Activated naive CD4-positive, alpha-beta T cell treated with anti-CD3 and anti-CD28 coated beads, Interleukin-2, amount 50 U/mL, for 16 hours (primary cell): Measurements from ENCODE around the gene DYNC1I2.

Source experiments
- DNase-seq: peaks from one replicate; pipeline ENCODE4 v3.0.0-alpha.2; 2020

The DYNC1I2 gene

GRCh38 chr2:171787333-171788072, 100.2 kb downstream of the DYNC1I2 start:
- DNase-seq = no peak

- no peak for DNase-seq
Measured at GRCh38 chr2:171788316-171788993, 101.2 kb downstream of the DYNC1I2 start.

GRCh38 chr2:171789956-171790355, 102.7 kb downstream of the DYNC1I2 start:
- no peak for DNase-seq

GRCh38 chr2:171791361-171791760, 104.1 kb downstream of the DYNC1I2 start:
- DNase-seq = no peak

GRCh38 chr2:171792157-171792556, 104.9 kb downstream of the DYNC1I2 start:
- no peak for DNase-seq

- DNase-seq = no peak
Measured at GRCh38 chr2:171792886-171793580, 105.8 kb downstream of the DYNC1I2 start.

GRCh38 chr2:171793691-171794678, 106.7 kb downstream of the DYNC1I2 start:
- no peak for DNase-seq

- no peak for DNase-seq
Measured at GRCh38 chr2:171794918-171795317, 107.6 kb downstream of the DYNC1I2 start.
